Endothelial cell (in vitro differentiated cells): ENCODE results near the gene NLGN1. TPM values are rescaled to one million over a fixed set of nuclear protein-coding genes. Genes with fewer than 3 reads are reported as not detected.

Source experiments
- DNase-seq: peaks from one replicate; pipeline ENCODE4 v3.0.0; 2021; ENCODE audit warnings: low spot score
- H3K27ac Mint-ChIP-seq: one replicate; pipeline ENCODE4 v1.8.0; 2021; ENCODE audit warnings: mixed read lengths, inconsistent platforms; ENCODE audit not compliant: unreplicated experiment
- H3K27me3 Mint-ChIP-seq: one replicate; pipeline ENCODE4 v1.8.0; 2021; ENCODE audit warnings: mild to moderate bottlenecking, moderate library complexity, mixed read lengths, inconsistent platforms; ENCODE audit not compliant: unreplicated experiment
- H3K36me3 Mint-ChIP-seq: one replicate; pipeline ENCODE4 v1.8.0; 2021; ENCODE audit warnings: mild to moderate bottlenecking, low read depth, mixed read lengths, inconsistent platforms; ENCODE audit not compliant: unreplicated experiment
- H3K4me1 Mint-ChIP-seq: one replicate; pipeline ENCODE4 v1.8.0; 2021; ENCODE audit warnings: mild to moderate bottlenecking, mixed read lengths, inconsistent platforms; ENCODE audit not compliant: unreplicated experiment
- H3K4me3 Mint-ChIP-seq: one replicate; pipeline ENCODE4 v1.8.0; 2021; ENCODE audit warnings: mild to moderate bottlenecking, mixed read lengths, inconsistent platforms; ENCODE audit not compliant: unreplicated experiment
- H3K9me3 Mint-ChIP-seq: one replicate; pipeline ENCODE4 v1.8.0; 2021; ENCODE audit warnings: mixed read lengths, inconsistent platforms; ENCODE audit not compliant: unreplicated experiment
- total RNA-seq: library from RNA; stranded (reverse); fragmentation: NEBNext Ultra II Directional; extraction: Animal tissue kit (Norgen Biotek cat#: 25700); gene quantifications from one replicate; pipeline ENCODE4 v1.2.1, GENCODE V29; 2021; ENCODE audit not compliant: unreplicated experiment
- TF ChIP-seq, protein P1 (sequence below): fragments of 200-600 bp; sonication (generic); IDR thresholded peaks from one replicate; pipeline ENCODE4 v1.5.0; 2021; ENCODE audit warnings: antibody characterized with exemption; ENCODE audit not compliant: unreplicated experiment

The NLGN1 gene
- total RNA-seq, 1 donor from 2014 or later, result 27.6 TPM

DNA sequence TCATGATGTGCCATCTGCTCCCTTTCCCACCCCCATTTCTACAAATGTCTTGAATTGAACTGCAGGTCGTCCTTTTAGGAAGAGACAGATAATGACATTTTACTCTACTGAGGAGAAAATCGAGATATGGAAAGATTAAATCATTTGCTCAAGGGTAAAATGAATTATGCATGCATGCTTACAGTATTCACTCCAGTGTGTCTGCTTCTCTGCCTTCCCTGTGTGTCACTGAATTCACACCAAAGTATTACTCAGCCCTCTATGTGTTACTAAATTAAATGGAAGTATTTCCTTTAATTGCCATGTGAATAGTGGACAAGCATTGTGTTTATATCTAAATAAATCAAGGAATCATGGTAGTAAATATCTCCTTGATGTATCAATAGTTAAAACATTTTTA, 449.0 kb downstream of the NLGN1 start:
- TF ChIP-seq, protein P1, sequence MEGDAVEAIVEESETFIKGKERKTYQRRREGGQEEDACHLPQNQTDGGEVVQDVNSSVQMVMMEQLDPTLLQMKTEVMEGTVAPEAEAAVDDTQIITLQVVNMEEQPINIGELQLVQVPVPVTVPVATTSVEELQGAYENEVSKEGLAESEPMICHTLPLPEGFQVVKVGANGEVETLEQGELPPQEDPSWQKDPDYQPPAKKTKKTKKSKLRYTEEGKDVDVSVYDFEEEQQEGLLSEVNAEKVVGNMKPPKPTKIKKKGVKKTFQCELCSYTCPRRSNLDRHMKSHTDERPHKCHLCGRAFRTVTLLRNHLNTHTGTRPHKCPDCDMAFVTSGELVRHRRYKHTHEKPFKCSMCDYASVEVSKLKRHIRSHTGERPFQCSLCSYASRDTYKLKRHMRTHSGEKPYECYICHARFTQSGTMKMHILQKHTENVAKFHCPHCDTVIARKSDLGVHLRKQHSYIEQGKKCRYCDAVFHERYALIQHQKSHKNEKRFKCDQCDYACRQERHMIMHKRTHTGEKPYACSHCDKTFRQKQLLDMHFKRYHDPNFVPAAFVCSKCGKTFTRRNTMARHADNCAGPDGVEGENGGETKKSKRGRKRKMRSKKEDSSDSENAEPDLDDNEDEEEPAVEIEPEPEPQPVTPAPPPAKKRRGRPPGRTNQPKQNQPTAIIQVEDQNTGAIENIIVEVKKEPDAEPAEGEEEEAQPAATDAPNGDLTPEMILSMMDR, result no peak
- Mint-ChIP-seq H3K27ac (no peak overlapping the region), H3K4me3 (no peak overlapping the region), H3K27me3 (peaks cover 1% of the 10 kb centered on the region), H3K36me3 (no peaks in the 10 kb centered on the region), H3K4me1 (no peaks in the 10 kb centered on the region), H3K9me3 (no peaks in the 10 kb centered on the region)
- DNase-seq, result no peak

DNA sequence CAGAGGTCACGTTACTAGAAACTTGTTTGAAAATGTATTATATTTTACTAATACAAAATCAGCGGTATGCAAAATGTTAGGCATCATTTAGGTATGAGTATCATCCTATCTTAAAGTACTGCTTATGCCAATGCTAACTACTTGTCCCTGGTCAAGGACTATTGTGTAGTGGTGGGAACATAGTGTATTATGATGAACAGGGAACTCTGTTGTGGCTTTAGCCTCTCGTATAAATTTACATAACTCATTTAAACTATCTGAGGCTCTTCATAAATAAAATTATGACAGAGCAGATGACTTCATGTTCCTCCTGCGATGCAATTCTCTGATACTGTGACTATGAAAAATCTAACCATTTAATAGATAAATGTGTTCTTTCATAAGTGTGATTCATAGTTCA, 451.9 kb downstream of the NLGN1 start:
- H3K27me3 Mint-ChIP-seq, result no peaks in the 10 kb centered on the region
- no peaks in the 10 kb centered on the region for H3K36me3 Mint-ChIP-seq
- no peaks in the 10 kb centered on the region for H3K4me1 Mint-ChIP-seq
- H3K9me3 Mint-ChIP-seq, result no peaks in the 10 kb centered on the region
- no peak overlapping the region for H3K27ac Mint-ChIP-seq
- no peak for DNase-seq
- TF ChIP-seq, protein P1, result no peak
- no peak overlapping the region for H3K4me3 Mint-ChIP-seq

GRCh38 chr3:173857154-173857553, 459.6 kb downstream of the NLGN1 start:
- DNase-seq, result no peak
- Mint-ChIP-seq H3K27ac (no peak overlapping the region), H3K27me3 (no peaks in the 10 kb centered on the region), H3K4me1 (no peaks in the 10 kb centered on the region), H3K36me3 (no peaks in the 10 kb centered on the region), H3K4me3 (no peak overlapping the region), H3K9me3 (no peaks in the 10 kb centered on the region)
- TF ChIP-seq, protein P1, result no peak

- Mint-ChIP-seq H3K4me1 (peaks cover 3% of the 10 kb centered on the region), H3K4me3 (no peak overlapping the region), H3K36me3 (no peaks in the 10 kb centered on the region), H3K27me3 (no peaks in the 10 kb centered on the region), H3K9me3 (no peaks in the 10 kb centered on the region), H3K27ac (no peak overlapping the region)
- TF ChIP-seq, protein P1, result no peak
- DNase-seq, result no peak
Measured at GRCh38 chr3:173862701-173863100, 465.2 kb downstream of the NLGN1 start.

DNA sequence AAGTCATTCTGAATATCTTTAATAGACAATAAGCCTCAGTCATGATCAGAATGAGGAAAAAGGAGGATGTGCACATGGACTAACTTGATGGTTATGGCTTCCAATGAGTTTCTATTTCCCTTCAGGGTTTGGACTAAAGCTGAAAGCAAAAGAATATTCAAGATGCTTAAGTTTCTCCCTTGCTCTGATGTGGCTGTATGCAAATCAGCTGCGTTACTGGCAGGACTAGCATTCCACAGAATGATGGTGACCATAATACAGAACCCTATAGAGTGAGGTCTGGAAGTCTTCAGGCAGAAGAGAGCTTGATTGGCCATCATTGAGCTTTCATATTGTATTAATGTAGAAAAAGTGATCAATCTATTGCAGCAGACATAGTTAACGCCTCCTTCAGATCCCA, 466.0 kb downstream of the NLGN1 start:
- no peaks in the 10 kb centered on the region for H3K27me3 Mint-ChIP-seq
- no peak for DNase-seq
- peaks cover 3% of the 10 kb centered on the region for H3K4me1 Mint-ChIP-seq
- TF ChIP-seq, protein P1, result no peak
- H3K4me3 Mint-ChIP-seq, result no peak overlapping the region
- no peaks in the 10 kb centered on the region for H3K9me3 Mint-ChIP-seq
- no peaks in the 10 kb centered on the region for H3K36me3 Mint-ChIP-seq
- H3K27ac Mint-ChIP-seq, result no peak overlapping the region
